GM20431 (cell line): Measurements from ENCODE around the gene SLC1A1.
"Not testable (repeated sequence)": the region's sequence is repeated elsewhere in the genome, so short reads cannot be mapped to it uniquely, and the experiment has no call there.

Experiments used
- in situ Hi-C: fragments of 300-500 bp; cut with MseI, MboI; formaldehyde crosslinking; loops from one replicate; pipeline ENCODE4 v1.15.0; 2020; ENCODE audit warnings: low sequenced_read_pairs; ENCODE audit not compliant: unreplicated experiment

Gene SLC1A1

DNA sequence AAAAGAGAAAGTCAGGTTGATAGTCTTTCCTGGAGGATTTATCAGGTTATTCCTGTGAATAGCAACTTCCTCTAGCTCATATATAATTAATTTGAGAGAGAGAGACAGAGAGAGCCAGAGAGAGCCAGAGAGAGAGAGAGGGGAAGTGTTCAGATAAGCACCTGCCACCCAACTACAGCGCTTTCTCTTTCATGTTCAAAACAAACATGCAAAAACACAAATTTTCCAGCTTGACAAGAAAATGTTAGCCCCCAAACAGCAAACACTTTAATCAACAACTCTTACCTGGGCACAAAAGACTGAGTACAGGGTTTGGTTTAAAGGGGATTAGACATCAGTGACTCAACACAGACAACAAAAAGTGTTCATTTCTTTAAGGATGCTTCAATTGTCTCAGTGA, 110.1 kb downstream of the SLC1A1 start:
- in situ Hi-C loops, result no loop called here

DNA sequence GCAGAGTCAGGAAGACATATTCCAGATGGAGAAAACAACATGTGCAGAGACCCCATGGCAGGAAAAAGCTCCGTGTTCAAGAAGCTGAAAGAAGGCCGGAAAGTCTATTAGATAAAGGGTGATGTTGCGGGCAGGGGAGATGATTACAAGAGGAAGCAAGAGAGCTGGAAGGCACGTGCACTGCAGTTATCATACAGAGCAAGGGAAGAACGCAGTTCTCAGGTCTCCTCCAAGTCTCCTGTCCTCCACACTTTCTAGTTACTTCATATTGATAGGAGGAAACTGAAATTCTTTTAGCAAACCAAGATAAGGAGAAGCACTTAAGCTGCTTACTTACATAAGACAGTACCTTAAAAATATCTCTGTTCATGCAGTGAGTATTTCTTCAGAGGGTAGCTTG, 113.6 kb downstream of the SLC1A1 start:
- in situ Hi-C loops, result no loop called here

DNA sequence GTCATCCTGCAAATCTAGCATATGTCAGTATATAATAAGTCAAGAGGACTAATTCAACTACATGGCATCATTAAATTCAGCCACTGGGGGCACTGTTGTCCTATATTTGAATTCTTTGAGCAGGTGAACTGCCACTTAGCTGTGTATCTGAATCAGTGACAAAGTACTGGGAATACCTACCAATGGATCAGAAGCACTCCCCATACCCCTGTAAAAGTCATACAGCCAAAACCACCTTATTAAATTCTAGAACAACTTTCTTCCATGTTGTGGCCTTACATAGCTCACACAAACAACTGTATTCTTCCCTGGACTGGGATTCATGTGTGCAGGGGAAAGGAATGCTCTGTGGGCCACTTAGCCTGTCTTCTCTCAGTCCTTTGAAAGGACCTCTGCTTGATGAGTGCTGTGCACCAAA, 114.4 kb downstream of the SLC1A1 start:
- in situ Hi-C loops, result no loop called here

DNA sequence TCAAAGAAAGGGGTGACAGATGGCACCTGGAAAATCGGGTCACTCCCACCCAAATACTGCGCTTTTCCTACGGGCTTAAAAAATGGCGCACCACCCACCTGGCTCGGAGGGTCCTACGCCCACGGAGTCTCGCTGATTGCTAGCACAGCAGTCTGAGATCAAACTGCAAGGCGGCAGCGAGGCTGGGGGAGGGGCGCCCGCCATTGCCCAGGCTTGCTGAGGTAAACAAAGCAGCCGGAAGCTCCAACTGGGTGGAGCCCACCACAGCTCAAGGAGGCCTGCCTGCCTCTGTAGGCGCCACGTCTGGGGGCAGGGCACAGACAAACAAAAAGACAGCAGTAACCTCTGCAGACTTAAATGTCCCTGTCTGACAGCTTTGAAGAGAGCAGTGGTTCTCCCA, 115.8 kb downstream of the SLC1A1 start:
- in situ Hi-C loops, result not testable (repeated sequence)

DNA sequence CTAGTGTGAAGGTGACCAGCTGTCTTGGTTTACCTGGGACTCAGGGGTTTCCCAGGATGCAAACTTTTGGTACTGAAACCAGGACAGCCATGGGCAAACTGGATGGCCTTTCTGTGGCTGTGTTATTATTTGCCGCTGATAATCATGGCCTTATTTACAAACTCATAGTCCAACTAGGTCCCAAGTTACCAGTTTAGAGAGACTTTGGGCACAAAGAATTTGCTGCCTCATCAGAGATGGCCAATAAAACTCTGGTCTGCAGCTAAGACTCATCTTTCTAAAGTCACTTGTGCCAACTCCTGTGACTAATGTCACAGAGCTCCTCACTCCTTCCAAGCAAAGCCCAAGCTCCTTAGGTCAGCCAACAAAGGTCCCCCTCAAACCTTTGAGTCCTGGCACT, 124.4 kb downstream of the SLC1A1 start:
- in situ Hi-C loops, result no loop called here

DNA sequence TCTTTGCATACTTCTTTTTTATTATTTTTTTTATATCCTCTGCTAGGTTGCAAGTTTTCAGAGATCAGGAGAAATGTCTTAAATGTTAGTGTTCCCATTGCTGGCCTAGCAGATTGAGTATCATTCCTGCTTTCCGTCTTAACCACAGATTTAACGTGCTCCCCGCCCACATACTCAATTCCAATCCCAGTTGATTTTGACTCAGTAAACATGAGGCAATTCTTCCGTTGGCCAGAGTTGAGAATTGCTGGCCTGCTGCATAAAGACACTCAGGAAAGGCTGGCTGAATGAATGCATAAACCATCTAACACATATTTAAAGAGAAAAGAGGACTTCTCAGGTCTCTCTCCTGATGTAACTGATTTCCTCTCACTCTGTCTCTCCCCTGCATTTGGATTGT, 125.0 kb downstream of the SLC1A1 start:
- in situ Hi-C loops, result no loop called here

DNA sequence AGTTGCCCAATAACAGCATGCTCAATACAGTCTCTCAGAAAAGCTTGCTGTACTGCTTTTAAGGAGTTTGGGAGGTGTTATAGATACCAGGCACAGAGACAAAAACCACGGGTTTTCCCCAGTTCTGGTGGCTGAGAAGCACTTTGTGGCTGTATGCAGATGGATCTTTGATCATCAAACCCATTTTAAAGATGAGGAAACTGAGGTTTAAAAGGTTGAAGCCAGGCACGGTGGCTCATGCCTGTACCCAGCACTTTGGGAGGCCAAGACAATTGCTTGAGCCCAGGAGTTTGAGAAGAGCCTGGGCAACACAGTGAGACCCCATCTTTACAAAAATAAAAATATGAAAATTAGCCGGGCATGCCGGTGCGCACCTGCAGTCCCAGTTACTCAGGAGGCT, 125.5 kb downstream of the SLC1A1 start:
- in situ Hi-C loops, result no loop called here

DNA sequence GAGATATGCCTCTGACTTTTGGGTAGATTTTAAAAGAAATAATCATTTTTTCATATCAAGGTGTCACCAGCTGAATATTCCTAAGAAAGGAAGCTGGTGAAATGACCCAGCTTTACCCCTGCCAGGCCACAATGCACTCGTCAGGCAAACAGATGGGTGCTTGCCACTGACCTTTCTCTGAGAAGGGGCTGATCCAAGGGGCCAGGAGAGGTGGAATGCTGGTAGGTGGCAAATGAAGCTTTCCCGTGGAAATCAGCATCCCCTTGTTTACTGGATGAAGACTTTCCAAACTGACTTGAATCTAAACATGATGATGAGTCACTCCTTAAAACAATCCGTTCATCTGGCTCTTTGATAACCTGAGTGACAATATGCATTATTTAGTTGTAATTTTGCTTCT, 127.5 kb downstream of the SLC1A1 start:
- in situ Hi-C loops, result no loop called here

DNA sequence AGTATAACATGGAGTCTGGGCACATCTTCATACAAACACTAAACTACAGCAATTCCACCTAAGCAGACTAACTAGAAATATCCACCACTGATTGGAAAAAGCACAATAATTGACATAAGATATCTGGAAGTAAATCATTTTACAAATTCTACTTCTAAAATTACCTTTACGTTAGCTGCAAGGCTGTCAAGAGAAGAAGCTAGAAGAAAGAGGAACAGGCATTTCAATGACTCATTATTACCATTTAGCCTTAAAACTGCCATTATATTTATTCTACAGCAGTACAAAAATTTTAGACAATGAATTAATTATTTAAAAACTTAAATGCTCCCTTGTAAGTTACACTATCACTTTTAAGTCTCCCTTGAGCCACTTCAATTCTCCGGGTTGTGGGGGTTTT, 128.4 kb downstream of the SLC1A1 start:
- in situ Hi-C loops, result no loop called here

DNA sequence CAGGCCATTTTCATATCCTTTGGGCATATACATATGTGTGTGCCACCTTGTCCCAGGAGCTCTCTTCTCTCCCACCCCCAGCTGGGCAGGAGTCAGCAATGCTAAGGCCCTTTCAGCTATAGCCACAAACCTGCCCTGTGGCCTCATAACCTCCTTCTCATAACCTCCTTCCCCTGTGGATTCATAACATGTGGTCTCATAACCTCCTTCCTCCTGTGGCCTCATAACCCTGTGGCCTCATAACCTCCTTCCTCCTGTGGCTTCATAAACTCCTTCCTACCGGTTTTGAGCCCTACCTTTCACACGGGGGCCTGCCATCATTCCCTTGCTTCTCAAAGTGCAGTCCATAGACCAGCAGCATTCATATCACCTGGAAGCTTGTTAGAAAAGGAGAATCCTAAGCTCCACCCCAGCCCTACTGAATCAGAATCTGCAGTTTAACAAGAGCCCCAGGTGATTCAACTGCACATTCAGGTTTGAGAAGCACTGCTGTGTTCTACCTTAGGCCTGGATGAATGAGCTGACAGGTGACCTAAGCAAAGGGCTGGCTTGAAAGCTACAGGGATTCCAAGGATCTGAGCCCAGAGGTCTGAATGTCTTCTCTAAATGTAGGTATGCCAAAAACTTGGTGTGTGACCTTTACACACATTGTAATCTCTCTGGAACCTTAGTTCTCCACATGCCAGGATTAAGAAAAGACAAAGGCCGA, 129.9 kb downstream of the SLC1A1 start:
- in situ Hi-C loops, result no loop called here

DNA sequence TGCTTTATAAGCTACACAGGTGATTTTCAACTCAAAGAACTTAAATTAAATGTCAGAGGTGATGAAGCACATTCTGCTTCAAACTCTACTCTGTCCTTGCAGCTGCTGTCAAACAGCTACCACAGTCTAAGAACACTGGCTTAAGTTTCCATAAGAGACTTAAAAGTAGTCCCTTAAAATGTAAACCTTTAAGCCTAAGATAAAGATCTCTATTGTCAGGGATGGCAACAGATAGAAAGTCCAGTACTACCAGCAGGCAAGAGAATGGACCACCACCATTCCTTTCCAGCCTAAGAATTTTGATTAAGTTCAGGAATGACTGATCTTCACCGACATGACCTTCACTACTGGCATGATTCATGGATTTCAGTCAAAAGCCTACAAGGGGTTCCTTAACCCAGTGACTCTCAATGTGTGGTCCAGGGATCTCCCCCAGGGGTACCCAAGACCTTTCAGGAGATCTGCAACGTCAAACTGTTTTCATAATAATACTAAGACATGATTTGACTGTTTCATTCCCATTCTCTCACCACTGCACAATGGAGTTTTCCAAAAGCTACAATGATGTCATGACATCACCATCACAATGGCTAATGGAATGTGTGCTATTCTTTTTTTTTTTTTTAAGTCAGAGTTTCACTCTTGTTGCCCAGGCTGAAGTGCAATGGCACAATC, 130.8 kb downstream of the SLC1A1 start:
- in situ Hi-C loops, result no loop called here

DNA sequence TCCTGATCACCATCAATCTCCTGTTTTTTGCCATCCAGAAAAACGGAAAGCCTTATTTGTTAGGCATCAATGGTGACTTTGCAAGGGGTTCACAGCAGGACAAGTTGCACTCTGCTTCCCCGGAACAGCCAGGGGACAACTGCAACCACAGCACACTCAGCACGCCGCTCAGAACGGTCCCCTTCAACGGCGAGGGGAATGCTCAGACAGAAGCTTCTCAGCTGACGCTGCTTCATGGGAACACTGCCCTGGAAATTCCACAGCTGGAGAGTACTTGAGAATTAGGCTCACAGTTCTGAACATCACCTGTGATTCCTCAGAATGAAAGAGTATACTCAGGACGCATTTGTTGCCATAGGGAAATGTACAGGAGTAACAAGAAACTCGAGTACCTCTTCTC, 131.7 kb downstream of the SLC1A1 start:
- in situ Hi-C loops, result no loop called here

DNA sequence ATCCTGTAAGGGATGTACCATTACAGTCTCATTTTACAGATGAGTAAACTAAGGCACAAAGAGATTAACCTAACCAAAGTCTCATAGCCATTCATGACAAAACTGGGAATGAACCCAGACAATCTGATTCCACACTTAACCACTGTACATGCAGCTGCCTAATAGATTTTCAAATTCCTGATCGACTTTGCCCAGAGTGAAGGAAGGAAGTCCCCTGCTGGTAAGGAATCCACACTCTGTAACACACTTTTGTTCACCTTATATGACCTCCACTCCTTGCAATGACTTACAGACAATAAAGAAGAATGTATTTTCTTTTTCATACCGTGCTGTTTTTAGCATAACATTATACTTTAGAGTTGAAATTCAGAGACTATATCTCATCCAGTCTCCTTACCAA, 140.6 kb downstream of the SLC1A1 start:
- in situ Hi-C loops, result no loop called here
